22Rv1 (cell line): Measurements from ENCODE around the gene PPM1F.

Experiments
- ZFX ChIP-seq: fragments of 450-650 bp; IDR thresholded peaks from 2 replicates; pipeline ENCODE4 v1.6.1; 2017; ENCODE audit warnings: antibody characterized with exemption, borderline replicate concordance
- TF ChIP-seq, protein P1 (sequence below): fragments of 450-650 bp; IDR thresholded peaks from 2 replicates; pipeline ENCODE4 v1.5.1; 2017; ENCODE audit warnings: mild to moderate bottlenecking

DNA sequence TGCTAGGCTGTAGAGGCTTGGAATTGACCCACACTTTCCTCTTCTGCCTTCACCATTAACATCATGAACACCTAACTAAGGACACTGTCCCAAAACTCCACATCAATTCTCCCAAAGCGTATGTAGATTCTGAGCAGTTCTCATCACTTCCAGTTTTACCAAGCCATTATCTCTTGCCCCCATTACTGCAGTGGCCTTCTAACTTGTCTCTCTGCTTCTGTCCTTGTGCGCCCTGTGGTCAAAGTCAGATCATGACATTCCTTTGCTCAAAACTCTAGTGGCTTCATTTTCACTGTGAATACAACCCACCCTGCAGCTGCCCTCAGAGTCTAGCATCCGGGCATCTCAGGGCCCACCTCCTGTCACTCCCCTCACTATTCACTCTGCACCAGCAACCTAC, 43.0 kb upstream of the PPM1F start:
- TF ChIP-seq, protein P1, sequence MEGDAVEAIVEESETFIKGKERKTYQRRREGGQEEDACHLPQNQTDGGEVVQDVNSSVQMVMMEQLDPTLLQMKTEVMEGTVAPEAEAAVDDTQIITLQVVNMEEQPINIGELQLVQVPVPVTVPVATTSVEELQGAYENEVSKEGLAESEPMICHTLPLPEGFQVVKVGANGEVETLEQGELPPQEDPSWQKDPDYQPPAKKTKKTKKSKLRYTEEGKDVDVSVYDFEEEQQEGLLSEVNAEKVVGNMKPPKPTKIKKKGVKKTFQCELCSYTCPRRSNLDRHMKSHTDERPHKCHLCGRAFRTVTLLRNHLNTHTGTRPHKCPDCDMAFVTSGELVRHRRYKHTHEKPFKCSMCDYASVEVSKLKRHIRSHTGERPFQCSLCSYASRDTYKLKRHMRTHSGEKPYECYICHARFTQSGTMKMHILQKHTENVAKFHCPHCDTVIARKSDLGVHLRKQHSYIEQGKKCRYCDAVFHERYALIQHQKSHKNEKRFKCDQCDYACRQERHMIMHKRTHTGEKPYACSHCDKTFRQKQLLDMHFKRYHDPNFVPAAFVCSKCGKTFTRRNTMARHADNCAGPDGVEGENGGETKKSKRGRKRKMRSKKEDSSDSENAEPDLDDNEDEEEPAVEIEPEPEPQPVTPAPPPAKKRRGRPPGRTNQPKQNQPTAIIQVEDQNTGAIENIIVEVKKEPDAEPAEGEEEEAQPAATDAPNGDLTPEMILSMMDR, result no peak
- no peak for TF ChIP-seq ZFX
